ENCODE data around the gene ACAP2. TPM values are rescaled to one million over a fixed set of nuclear protein-coding genes. Genes with fewer than 3 reads are reported as not detected.

Gene ACAP2
- polyA plus RNA-seq, 1 donor from 2014 or later: 88.7 TPM

DNA sequence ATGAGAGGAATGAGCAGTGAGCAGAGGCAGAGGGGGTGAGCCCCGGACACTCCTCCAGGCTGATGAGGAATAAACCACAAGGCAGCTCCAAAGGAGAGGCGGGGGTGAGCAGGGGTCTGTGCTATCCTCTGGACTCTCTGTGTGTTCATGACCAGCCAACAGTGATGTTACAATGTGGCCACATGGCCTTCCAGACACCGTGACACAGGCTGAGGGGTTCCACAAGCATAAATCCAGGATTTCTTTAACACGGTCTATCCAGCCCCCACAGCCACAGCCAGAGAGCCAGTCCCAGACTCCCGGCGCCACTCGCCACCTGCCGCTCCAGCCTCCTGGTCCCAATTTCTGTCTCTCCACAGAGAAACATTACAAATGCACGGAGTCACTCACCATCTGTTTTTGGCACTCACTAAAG, 196.2 kb downstream of the ACAP2 start:
- H4K20me1 ChIP-seq (ENCODE audit: insufficient read depth): no peaks in the 10 kb centered on the region
- H3K9ac ChIP-seq (ENCODE audit: low read length): no peak overlapping the region
- no peak overlapping the region for H3K27ac ChIP-seq (ENCODE audit: low read length)
- TF ChIP-seq RAD21 (conservative IDR thresholded peaks at IDR 0.05) (no peak), MXI1 (conservative IDR thresholded peaks at IDR 0.05; ENCODE audit: poor library complexity, severe bottlenecking) (no peak), POLR2AphosphoS5 (IDR thresholded peaks at IDR 0.05) (no peak), TAF1 (IDR thresholded peaks at IDR 0.05; ENCODE audit: low read depth) (no peak), SMC3 (conservative IDR thresholded peaks at IDR 0.05; ENCODE audit: poor library complexity) (no peak), CTCF (IDR thresholded peaks at IDR 0.05; ENCODE audit: poor library complexity, severe bottlenecking) (no peak), EP300 (conservative IDR thresholded peaks at IDR 0.05; ENCODE audit: poor library complexity, severe bottlenecking) (no peak), EZH2 (IDR thresholded peaks at IDR 0.05; ENCODE audit: borderline replicate concordance, insufficient read depth, low read length, poor library complexity, severe bottlenecking) (no peak)
- TF ChIP-seq, protein P1, sequence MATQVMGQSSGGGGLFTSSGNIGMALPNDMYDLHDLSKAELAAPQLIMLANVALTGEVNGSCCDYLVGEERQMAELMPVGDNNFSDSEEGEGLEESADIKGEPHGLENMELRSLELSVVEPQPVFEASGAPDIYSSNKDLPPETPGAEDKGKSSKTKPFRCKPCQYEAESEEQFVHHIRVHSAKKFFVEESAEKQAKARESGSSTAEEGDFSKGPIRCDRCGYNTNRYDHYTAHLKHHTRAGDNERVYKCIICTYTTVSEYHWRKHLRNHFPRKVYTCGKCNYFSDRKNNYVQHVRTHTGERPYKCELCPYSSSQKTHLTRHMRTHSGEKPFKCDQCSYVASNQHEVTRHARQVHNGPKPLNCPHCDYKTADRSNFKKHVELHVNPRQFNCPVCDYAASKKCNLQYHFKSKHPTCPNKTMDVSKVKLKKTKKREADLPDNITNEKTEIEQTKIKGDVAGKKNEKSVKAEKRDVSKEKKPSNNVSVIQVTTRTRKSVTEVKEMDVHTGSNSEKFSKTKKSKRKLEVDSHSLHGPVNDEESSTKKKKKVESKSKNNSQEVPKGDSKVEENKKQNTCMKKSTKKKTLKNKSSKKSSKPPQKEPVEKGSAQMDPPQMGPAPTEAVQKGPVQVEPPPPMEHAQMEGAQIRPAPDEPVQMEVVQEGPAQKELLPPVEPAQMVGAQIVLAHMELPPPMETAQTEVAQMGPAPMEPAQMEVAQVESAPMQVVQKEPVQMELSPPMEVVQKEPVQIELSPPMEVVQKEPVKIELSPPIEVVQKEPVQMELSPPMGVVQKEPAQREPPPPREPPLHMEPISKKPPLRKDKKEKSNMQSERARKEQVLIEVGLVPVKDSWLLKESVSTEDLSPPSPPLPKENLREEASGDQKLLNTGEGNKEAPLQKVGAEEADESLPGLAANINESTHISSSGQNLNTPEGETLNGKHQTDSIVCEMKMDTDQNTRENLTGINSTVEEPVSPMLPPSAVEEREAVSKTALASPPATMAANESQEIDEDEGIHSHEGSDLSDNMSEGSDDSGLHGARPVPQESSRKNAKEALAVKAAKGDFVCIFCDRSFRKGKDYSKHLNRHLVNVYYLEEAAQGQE (IDR thresholded peaks at IDR 0.05; ENCODE audit: borderline replicate concordance): no peak
- H3F3A ChIP-seq (ENCODE audit: insufficient read depth, low read length, poor library complexity, severe bottlenecking): no peaks in the 10 kb centered on the region
- H3K79me2 ChIP-seq (replicated peaks; ENCODE audit: insufficient read depth, low read length): no peaks in the 10 kb centered on the region
- no peaks in the 10 kb centered on the region for H3K9me3 ChIP-seq (ENCODE audit: low read length)
- no peak overlapping the region for H2AFZ ChIP-seq (ENCODE audit: low read depth, low read length)
- H3K4me2 ChIP-seq (ENCODE audit: low read length): no peak overlapping the region
- no peaks in the 10 kb centered on the region for H3K36me3 ChIP-seq (ENCODE audit: insufficient read depth, low read length)
- no peak overlapping the region for H3K4me3 ChIP-seq (ENCODE audit: low read length)
- H3K27me3 ChIP-seq (ENCODE audit: insufficient read depth, low read depth, low read length): no peaks in the 10 kb centered on the region
- H3K9me2 ChIP-seq (ENCODE audit: insufficient read depth, low read length): no peaks in the 10 kb centered on the region

DNA sequence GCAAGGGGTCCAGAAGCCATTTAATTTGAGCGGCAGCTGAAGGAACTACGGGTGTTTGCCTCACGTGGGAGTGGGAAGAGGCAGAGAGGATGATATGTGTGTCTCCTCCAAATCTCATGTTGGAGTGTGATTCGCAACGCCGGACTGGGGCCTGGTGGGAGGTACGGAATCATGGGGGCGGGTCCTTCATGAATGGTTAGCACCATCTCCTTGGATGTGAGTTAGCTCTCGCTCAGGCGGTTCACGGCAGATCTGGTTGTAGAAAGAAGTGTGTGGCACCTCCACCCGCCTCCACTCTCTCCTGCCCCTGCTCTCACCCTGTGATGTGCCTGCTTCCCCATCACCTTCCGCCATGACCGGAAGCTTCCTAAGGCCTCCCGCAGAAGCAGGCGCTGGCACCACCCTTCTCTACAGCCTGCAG, 197.3 kb downstream of the ACAP2 start:
- Histone ChIP-seq H3K4me3 (ENCODE audit: low read length) (no peak overlapping the region), H3F3A (ENCODE audit: insufficient read depth, low read length, poor library complexity, severe bottlenecking) (no peaks in the 10 kb centered on the region), H2AFZ (ENCODE audit: low read depth, low read length) (no peak overlapping the region), H3K27me3 (ENCODE audit: insufficient read depth, low read depth, low read length) (no peaks in the 10 kb centered on the region), H3K9ac (ENCODE audit: low read length) (no peak overlapping the region), H3K79me2 (replicated peaks; ENCODE audit: insufficient read depth, low read length) (no peaks in the 10 kb centered on the region), H3K9me3 (ENCODE audit: low read length) (no peaks in the 10 kb centered on the region), H3K4me2 (ENCODE audit: low read length) (no peak overlapping the region), H3K9me2 (ENCODE audit: insufficient read depth, low read length) (no peaks in the 10 kb centered on the region), H3K27ac (ENCODE audit: low read length) (no peak overlapping the region), H3K36me3 (ENCODE audit: insufficient read depth, low read length) (no peaks in the 10 kb centered on the region), H4K20me1 (ENCODE audit: insufficient read depth) (no peaks in the 10 kb centered on the region)
- TF ChIP-seq EP300 (conservative IDR thresholded peaks at IDR 0.05; ENCODE audit: poor library complexity, severe bottlenecking) (no peak), SMC3 (conservative IDR thresholded peaks at IDR 0.05; ENCODE audit: poor library complexity) (no peak), EZH2 (IDR thresholded peaks at IDR 0.05; ENCODE audit: borderline replicate concordance, insufficient read depth, low read length, poor library complexity, severe bottlenecking) (no peak), POLR2AphosphoS5 (IDR thresholded peaks at IDR 0.05) (no peak), MXI1 (conservative IDR thresholded peaks at IDR 0.05; ENCODE audit: poor library complexity, severe bottlenecking) (no peak), CTCF (IDR thresholded peaks at IDR 0.05; ENCODE audit: poor library complexity, severe bottlenecking) (no peak), RAD21 (conservative IDR thresholded peaks at IDR 0.05) (no peak), TAF1 (IDR thresholded peaks at IDR 0.05; ENCODE audit: low read depth) (no peak)
- TF ChIP-seq, protein P1 (IDR thresholded peaks at IDR 0.05; ENCODE audit: borderline replicate concordance): no peak
